GM18502 (cell line): ENCODE measurements around the gene ARHGEF37.
"Not testable (repeated sequence)": the region's sequence is repeated elsewhere in the genome, so short reads cannot be mapped to it uniquely, and the experiment has no call there.

Experiments used
- ATAC-seq: cut with Tn5 transposase; IDR thresholded peaks from one replicate; pipeline ENCODE4 v1.9.1; 2021; ENCODE audit warnings: mild to moderate bottlenecking; ENCODE audit not compliant: unreplicated experiment, poor library complexity

ARHGEF37 gene

DNA sequence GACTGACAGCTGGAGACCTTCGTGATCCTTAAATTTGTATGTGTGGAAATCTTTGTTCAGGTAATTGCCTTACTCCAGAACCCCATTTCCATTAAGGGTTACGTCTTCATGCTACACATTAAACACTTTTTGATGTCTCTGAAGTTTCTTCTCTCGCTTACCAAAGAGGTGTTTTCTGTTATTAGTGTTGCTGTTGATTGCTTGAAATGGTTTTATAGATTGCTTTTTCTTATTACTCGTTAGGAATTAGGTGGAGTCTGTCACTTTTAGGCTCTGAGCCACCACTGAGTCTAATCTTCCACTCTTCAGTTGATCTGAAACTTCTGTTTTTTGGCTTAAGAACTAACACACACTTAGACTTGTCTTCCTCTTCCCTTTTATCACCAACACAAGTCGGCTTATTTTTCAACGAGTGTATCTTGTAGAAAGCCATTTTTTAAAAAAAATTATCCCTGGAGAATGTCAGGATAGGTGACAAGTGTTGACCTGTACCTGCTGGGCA lies 86.6 kb downstream of the ARHGEF37 start:
- no peak for ATAC-seq

DNA sequence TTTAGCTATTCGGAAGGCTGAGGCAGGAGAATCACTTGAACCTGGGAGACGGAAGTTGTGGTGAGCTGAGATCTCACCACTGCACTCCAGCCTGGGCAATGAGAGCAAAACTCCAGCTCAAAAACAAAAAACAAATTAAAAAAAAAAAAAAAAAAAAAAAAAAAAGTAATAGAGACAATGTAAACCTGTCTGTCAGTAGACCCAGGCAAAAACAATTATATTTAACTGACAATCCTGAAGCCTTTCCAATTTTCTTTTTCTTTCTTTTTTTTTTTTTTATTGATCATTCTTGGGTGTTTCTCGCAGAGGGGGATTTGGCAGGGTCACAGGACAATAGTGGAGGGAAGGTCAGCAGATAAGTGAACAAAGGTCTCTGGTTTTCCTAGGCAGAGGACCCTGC lies 88.0 kb downstream of the ARHGEF37 start:
- not testable (repeated sequence) for ATAC-seq

DNA sequence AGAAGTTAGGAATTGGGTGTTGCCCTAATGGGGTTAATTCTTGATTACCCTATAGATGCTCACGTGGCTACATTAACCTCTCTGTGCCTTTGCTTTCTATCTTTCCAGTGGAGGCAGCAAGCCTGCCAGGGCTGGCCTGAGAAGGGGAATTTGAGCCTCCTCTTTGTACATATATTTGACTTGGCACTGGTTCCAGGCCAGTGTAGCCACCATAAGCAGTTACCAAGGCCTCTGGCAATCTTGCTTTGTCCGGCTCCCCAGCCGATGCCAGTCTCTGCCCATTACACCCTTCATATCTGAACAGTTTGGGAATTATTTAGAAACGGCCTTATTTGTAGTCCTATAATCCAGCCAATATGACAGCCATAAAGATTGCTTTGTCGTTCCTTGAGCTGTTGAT lies 90.2 kb downstream of the ARHGEF37 start:
- ATAC-seq: no peak

DNA sequence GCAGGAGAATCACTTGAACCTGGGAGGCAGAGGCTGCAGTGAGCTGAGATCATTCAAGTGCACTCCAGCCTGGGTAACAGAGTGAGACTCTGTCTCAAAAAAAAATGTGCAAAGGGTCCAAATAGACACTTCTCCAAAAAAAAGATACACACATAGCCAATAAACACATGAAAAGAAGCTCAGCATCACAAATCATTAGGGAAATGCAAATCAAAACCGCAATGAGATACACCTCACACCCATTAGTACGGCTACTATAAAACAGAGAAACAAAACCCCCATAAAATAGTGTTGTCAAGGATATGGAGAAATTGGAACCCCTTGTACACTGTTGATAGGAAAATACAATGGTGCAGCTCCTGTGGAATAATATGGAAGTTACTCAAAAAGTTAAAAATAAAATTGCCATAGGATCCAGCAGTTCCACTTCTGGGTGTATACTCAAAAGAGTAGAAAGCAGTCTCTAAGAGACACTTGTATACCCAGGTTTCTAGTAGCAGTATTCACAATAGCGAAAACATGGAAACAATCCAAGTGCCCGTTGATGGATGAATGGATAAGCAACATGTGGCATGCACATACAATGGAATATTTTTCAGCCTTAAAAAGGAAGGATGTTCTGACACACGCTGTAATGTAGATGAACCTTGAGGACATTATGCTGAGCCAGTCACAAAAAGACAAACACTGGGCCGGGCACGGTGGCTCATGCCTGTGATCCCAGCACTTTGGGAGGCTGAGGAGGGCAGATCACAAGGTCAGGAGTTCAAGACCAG lies 91.6 kb downstream of the ARHGEF37 start:
- ATAC-seq: no peak

DNA sequence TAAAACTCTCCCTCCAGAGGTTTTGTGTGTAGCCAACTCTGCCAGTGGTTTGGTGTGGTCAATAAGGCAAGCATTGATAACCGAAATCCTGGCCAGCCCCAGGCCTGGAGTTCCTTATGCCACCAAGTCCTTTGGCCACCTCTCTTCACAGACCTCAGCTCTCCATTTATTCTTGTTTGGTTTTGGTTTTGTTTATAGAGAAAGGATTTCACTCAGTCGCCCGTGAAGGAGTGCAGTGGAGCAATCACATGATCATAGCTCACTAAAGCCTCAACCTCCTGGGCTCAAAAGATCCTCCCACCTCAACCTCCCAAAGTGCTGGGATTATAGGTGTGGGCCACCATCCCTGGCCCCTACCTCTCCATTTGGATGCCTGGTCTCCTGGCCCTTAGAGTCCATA lies 93.4 kb downstream of the ARHGEF37 start:
- ATAC-seq: no peak

DNA sequence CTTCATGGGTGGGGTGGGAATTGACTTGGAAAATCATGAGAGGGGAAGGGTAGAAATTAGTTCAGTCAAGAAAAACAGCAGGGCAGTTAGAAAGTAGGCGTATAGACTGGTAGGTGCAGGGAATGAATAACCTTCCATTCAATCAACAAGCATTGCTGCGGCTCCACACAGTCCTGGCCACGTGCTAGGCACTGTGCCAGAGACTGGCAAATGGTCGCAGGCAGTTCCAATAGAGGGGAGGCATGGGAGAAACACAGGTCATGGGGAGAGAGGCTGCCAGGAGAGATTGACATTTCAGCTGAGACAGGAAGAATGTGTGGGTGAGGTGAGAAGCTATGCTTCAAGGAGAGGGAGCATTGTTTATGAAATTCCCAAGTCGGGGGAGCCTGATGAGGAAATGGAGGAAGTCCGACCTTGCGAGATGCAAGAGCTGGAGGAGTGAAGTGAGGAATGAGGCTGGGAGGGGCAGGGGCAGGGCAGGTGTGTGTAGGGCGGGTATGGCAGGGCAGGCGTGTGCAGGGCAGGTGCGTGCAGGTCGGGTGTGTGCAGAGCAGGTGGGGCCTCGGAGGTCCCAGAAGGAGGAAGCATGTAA lies 94.4 kb downstream of the ARHGEF37 start:
- ATAC-seq: no peak

DNA sequence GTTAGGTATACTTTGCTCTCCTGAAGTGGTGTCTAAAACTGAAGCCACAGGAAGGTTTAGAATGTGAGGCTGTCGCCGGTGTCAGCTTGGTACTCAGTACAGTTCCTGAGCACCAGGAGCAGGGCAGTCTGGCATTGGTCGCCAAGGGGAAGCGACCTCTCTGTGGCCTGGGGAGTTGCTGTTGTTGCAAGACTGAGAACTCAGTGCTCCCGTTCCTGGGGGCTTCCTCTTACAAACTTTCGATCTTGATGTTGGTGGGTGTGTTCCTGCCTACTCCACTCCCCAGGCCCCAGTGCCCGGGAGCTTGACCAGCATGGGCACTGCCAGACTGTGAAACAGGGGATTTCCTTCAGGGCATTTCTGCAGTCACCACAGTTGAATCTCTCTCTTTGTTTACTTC lies 96.4 kb downstream of the ARHGEF37 start:
- no peak for ATAC-seq

DNA sequence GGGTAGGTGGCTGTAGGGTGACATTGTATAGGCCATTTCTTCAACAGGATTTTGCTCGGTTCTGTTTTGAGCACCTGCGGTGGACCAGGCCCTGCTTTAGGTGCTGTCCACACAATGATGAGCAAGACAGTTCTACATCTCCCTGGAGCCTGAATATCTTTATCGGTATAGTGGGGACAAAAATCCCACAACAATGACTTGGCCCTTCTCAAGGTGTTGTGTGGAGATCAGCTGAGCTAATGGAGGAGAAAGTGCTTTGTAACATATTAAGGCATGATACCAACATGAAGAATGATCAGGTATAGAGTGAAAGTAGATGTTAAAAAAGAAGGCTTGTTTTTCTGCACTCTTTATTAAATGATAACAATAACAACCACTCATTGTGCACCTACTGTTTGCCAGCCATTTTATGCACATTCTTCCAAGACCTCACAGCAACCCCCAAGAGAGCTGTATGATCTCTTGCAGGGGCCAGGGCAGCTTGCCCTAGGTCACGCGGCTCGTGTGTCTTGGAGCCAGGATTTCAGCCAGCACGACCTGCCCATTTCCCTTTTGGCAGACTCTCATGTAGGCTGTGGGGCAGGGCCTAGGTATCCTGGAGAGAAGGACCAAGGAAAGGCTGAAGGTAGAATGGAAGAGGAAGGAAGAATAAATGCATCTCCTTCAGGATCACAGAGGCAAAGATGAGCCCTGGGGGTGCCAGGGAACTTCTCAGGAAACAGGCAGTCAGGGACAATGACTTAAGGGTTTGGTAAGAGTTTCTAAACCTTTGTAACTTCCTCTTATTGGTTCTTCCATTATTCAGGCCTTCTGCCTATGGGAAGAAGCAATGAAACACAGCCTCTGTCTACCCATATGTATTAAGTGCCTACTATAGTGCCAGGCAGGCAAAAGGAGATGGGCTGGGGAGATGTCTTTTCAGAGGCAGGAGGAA lies 98.8 kb downstream of the ARHGEF37 start:
- peak; percentile 51 for ATAC-seq

DNA sequence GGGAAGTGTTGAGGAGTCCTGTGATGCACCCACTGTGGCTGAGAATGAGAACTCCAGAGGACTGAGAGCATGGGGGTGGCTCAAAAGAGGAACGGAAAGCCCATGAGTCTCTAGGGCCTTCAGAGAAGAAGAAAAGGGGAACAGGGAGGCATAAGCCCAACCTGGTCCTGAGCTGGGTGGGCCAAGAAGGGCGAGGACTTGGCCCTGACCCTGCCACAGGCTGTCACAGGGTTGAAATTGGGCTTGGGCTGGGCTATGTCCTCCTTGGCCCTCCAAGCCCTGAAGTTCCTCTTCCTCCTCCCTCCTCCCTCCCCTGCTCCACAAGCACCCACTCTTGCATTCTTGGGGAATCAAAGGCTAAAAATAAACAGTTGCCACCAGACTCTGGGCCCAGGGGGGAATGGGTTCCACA lies 99.5 kb downstream of the ARHGEF37 start:
- ATAC-seq: peak; percentile 99

DNA sequence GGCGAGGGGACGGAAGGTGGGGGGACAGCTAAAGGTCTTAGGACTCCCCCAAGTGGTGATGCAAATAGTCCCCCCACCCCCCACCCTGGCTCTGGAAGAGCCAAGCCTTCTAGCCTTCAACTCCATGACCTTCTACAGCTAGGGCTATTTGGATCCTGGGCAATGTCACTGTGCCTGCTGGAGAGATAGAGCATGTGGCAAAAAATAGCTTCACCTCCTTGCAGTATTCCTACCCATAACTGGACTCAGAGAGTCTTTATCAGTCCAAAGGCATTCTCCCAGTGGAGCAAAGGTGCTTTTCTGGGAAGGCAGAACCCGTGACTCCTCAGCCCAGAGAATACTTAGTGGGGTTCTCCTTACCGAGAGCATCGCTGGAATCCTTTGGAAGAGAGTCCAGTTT lies 100.0 kb downstream of the ARHGEF37 start:
- no peak for ATAC-seq

DNA sequence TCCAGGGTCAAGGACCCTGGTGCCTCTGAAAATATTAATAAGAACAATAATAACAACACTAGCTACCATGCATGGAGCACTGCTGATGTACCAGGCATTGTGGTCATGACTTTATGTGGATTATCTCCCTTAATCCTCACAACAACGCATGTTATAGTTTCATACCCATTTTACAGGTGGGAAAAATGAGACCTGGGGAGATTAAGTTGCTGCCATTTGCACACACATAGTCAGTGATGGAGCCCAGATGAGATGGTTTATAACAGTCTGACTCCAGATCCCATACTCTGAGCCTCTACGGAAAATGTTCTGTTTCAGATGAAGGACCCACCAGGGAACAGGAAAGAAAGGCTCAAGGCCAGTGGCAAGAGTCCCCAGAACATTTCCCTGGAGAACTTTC lies 100.6 kb downstream of the ARHGEF37 start:
- no peak for ATAC-seq

DNA sequence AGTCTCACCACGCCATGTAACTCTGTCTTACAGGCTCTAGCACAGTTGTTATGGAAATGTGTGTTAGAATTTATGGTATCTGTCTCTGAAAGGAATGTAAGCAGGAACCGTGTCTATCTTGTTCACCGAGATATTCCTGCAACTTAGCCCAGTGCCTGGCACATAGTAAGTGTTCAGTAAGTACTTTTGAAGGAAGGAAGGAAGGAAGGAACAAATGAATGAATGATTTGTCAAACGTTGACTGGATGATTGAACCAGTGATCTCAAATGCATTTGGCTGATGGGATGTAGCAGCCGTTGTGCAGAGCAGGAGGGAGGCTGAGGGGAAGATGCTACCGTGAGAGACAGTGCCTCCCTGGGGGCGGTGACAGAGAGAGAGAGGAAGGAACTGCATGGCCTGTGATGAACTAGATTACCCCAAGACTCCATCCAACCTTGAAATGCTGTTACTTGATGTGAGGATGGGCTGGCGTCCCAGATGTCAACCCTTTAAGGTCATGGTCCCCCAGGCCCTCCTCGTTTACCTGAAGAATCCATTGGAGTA lies 101.3 kb downstream of the ARHGEF37 start:
- ATAC-seq: no peak

DNA sequence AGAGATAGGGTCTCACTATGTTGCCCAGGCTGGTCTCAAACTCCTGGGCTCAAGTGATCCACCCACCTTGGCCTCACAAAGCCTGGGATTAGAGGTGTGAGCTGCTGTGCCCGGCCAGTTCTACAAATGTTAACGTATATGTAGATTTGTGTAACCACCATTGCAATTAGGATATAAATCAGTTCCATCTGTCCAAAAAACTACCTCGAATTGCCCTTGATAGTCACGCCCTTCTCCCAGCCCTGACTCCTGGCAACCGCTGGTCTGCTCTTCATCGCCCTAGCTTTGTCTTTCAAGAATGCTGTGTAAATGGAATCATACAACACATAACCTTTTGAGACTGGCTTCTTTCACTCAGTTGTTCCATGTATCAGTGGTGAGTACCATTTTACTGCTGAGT lies 102.7 kb downstream of the ARHGEF37 start:
- ATAC-seq: no peak

DNA sequence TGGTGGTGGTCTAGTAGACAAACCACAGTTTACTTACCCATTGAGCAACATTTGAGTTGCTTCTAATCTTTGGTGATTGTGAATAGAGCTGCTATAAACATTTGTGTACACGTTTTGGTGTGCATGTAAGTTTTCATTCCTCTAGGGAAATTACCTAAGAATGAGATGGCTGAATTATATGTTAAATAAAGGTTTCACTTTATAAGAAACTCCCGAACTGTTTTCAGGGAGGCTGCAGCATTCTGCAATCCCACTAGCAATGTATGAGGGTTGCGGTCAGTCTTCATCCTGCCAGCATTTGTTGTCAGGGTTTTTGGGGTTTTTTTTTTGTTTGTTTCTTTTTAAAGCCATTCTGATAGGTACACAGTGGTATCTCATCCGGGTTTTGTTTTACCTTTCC lies 103.1 kb downstream of the ARHGEF37 start:
- no peak for ATAC-seq
